ENCODE measurements around the gene GLI3.

Gene GLI3

DNA sequence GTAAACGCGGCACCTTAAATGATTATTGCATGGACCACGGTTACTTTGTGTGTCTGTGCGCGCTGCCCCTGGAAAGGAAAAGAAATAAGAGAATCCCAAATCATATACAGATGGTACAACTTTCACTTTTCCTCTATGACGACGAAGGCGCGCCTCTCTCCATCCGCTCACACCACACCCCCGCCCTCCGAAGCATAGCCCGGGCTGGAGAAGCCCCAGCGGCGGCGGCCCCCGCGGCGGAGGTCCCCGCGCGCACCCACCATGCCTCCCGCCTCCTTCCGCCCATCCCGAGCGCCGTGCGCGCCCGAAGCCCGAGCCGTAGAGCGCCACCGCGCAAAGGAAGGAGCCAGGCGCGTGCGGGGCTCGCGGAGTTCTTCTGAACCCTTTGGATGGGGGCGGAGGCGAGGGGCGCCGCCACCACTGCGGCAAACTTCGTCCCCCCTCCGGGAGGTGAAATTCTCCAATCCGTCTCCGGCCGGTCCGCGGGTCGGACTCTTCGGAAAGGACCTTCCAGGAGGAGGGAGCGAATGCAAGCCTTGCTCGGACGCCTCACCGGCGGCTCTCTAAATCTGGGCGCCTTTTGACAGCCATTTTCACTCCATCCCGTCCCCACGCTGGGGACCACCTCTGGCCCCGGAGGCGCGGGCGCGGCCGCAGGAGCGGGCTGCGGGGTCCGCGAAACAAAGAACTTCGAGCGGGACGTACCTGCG, 588 bp downstream of the GLI3 start:
- DNase-seq (ENCODE audit: extremely low spot score) = peak; percentile 42
- TF ChIP-seq ZNF384 (IDR thresholded peaks at IDR 0.05) = no peak
- no peak for TF ChIP-seq TARDBP (IDR thresholded peaks at IDR 0.05)
- peak; percentile 65 for TF ChIP-seq L3MBTL2 (conservative IDR thresholded peaks at IDR 0.05)
- ChIA-PET POLR2A (interaction anchor here (1.0 kb wide), 1 partner anchor 10 kb away, joined by 3 read pairs; no protein-coding TSS in a partner anchor), CTCF (no interaction called here)

DNA sequence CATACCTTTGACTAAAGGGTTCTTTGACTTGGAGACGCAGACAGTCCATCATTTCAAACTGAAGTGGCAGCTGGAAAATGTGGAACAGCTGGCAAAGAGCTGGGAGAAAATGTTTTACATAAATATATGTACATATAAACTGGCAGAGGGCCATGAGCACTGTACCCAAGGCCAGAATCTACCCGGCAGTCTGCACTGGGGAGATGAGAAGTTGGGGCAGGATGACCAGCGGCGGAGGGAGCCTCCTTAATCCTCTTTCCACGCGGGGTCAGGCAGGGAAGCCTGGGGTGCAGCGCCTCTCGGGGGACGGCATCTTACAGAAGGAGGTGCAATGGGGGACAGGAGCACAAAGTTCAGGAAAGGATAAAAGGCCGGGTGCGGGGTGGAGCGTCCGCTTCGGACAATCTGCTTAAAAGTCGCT, 1.3 kb downstream of the GLI3 start:
- POLR2A ChIA-PET = no interaction called here
- CTCF ChIA-PET = no interaction called here
- TF ChIP-seq LEF1 (IDR thresholded peaks at IDR 0.05; ENCODE audit: borderline replicate concordance) (no peak), CTBP1 (IDR thresholded peaks at IDR 0.05; ENCODE audit: borderline replicate concordance) (no peak), FOXK2 (IDR thresholded peaks at IDR 0.05) (no peak), ELF4 (IDR thresholded peaks at IDR 0.05) (no peak), ARNT (IDR thresholded peaks at IDR 0.05) (no peak), HDGF (IDR thresholded peaks at IDR 0.05; ENCODE audit: borderline replicate concordance) (no peak), FOXM1 (IDR thresholded peaks at IDR 0.05; ENCODE audit: borderline replicate concordance) (no peak), BHLHE40 (IDR thresholded peaks at IDR 0.05; ENCODE audit: borderline replicate concordance) (no peak), NFRKB (IDR thresholded peaks at IDR 0.05) (no peak)
- TF ChIP-seq, protein P1, sequence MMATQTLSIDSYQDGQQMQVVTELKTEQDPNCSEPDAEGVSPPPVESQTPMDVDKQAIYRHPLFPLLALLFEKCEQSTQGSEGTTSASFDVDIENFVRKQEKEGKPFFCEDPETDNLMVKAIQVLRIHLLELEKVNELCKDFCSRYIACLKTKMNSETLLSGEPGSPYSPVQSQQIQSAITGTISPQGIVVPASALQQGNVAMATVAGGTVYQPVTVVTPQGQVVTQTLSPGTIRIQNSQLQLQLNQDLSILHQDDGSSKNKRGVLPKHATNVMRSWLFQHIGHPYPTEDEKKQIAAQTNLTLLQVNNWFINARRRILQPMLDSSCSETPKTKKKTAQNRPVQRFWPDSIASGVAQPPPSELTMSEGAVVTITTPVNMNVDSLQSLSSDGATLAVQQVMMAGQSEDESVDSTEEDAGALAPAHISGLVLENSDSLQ (IDR thresholded peaks at IDR 0.05) = no peak
- DNase-seq (ENCODE audit: extremely low spot score) = no peak

GRCh38 chr7:42234736-42235135, 2.3 kb downstream of the GLI3 start:
- ChIA-PET POLR2A (interaction anchor here (0.6 kb wide), 1 partner anchor 82 kb away, joined by 3 read pairs; no protein-coding TSS in a partner anchor), CTCF (no interaction called here)
- DNase-seq (ENCODE audit: extremely low spot score) = no peak
- TF ChIP-seq FOXA1 (IDR thresholded peaks at IDR 0.05) (peak; percentile 28; the same call in 1 of the 2 replicates), ARNT (IDR thresholded peaks at IDR 0.05) (no peak)

GRCh38 chr7:42233695-42234331, 3.2 kb downstream of the GLI3 start:
- no peak for DNase-seq (ENCODE audit: extremely low spot score)
- TF ChIP-seq TARDBP (IDR thresholded peaks at IDR 0.05) (no peak), BHLHE40 (IDR thresholded peaks at IDR 0.05; ENCODE audit: borderline replicate concordance) (no peak), NFRKB (IDR thresholded peaks at IDR 0.05) (no peak), ELF4 (IDR thresholded peaks at IDR 0.05) (no peak), FOXK2 (IDR thresholded peaks at IDR 0.05) (no peak), CTBP1 (IDR thresholded peaks at IDR 0.05; ENCODE audit: borderline replicate concordance) (no peak), FOXM1 (IDR thresholded peaks at IDR 0.05; ENCODE audit: borderline replicate concordance) (no peak), ARNT (IDR thresholded peaks at IDR 0.05) (no peak)
- CTCF ChIA-PET = no interaction called here
- POLR2A ChIA-PET = interaction anchor here (1.0 kb wide), 1 partner anchor 81 kb away, joined by 3 read pairs; no protein-coding TSS in a partner anchor

- TF ChIP-seq CTBP1 (IDR thresholded peaks at IDR 0.05; ENCODE audit: borderline replicate concordance) (no peak), ZNF384 (IDR thresholded peaks at IDR 0.05) (no peak), ELF4 (IDR thresholded peaks at IDR 0.05) (no peak), HDGF (IDR thresholded peaks at IDR 0.05; ENCODE audit: borderline replicate concordance) (no peak), L3MBTL2 (conservative IDR thresholded peaks at IDR 0.05) (no peak), FOXM1 (IDR thresholded peaks at IDR 0.05; ENCODE audit: borderline replicate concordance) (no peak), FOXA1 (IDR thresholded peaks at IDR 0.05) (no peak), ARNT (IDR thresholded peaks at IDR 0.05) (no peak), NFRKB (IDR thresholded peaks at IDR 0.05) (no peak), LEF1 (IDR thresholded peaks at IDR 0.05; ENCODE audit: borderline replicate concordance) (no peak), SUZ12 (IDR thresholded peaks at IDR 0.05) (no peak), TARDBP (IDR thresholded peaks at IDR 0.05) (no peak), SP1 (IDR thresholded peaks at IDR 0.05) (no peak), FOXK2 (IDR thresholded peaks at IDR 0.05) (no peak), BHLHE40 (IDR thresholded peaks at IDR 0.05; ENCODE audit: borderline replicate concordance) (no peak)
- TF ChIP-seq, protein P1 (IDR thresholded peaks at IDR 0.05) = no peak
- ChIA-PET CTCF (interaction anchor here (0.7 to 1.0 kb wide), 2 partner anchors 31 to 41 kb away, joined by 3 read pairs; no protein-coding TSS in a partner anchor), POLR2A (interaction anchor here (1.0 to 1.1 kb wide), 2 partner anchors 40 to 81 kb away, joined by 3 read pairs; no protein-coding TSS in a partner anchor)
- DNase-seq (ENCODE audit: extremely low spot score) = no peak
Observed at GRCh38 chr7:42233171-42233570, 3.8 kb downstream of the GLI3 start.

DNA sequence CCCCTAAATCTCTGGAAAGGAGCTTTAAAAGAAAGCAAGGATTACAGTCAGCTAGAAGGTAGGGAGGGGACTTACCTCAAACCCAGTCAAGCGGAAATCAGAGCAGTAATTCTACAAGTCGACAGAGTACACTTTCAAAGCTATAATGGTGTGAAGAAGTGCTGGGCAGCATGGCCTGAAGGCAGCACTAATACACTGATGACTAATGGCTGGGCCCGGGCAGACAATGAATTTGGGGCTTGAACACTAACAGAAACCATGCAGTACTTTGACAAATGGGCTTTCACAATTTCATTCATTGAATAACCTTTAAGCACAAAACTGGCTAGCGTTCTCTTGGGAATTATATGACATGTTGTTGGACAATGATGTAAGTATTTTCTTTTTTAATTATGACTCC, 4.7 kb downstream of the GLI3 start:
- TF ChIP-seq TARDBP (IDR thresholded peaks at IDR 0.05) (no peak), L3MBTL2 (conservative IDR thresholded peaks at IDR 0.05) (no peak), LEF1 (IDR thresholded peaks at IDR 0.05; ENCODE audit: borderline replicate concordance) (no peak)
- TF ChIP-seq, protein P1 (IDR thresholded peaks at IDR 0.05) = peak; percentile 38
- ChIA-PET CTCF (interaction anchor here (1.0 kb wide), 1 partner anchor 40 kb away, joined by 3 read pairs; no protein-coding TSS in a partner anchor), POLR2A (interaction anchor here (1.1 kb wide), 1 partner anchor 39 kb away, joined by 3 read pairs; no protein-coding TSS in a partner anchor)
- DNase-seq (ENCODE audit: extremely low spot score) = no peak
